ENCODE results near the gene CYB561.

Gene CYB561

GRCh38 chr17:63444457-63444856 is 1.6 kb downstream of the CYB561 start:
- DNase-seq (ENCODE audit: insufficient read length, low spot score) (no peak), FAIRE-seq (no peak)
- TF ChIP-seq TAF1 (IDR thresholded peaks at IDR 0.05; ENCODE audit: low read depth, low read length) (no peak), POLR2AphosphoS5 (IDR thresholded peaks at IDR 0.05; ENCODE audit: low read depth, low read length) (no peak), POU2F2 (IDR thresholded peaks at IDR 0.05; ENCODE audit: low read depth, low read length) (no peak), SPI1 (IDR thresholded peaks at IDR 0.05; ENCODE audit: low read depth, low read length) (no peak), PAX5 (IDR thresholded peaks at IDR 0.05; ENCODE audit: insufficient read depth, low read length, severe bottlenecking) (no peak), POLR2A (IDR thresholded peaks at IDR 0.05; ENCODE audit: low read depth, low read length) (no peak)

- FAIRE-seq (no peak), DNase-seq (ENCODE audit: insufficient read length, low spot score) (no peak)
- TF ChIP-seq SPI1 (IDR thresholded peaks at IDR 0.05; ENCODE audit: low read depth, low read length), result no peak
- no peak for TF ChIP-seq PAX5 (IDR thresholded peaks at IDR 0.05; ENCODE audit: insufficient read depth, low read length, severe bottlenecking)
- no peak for TF ChIP-seq TAF1 (IDR thresholded peaks at IDR 0.05; ENCODE audit: low read depth, low read length)
- TF ChIP-seq POU2F2 (IDR thresholded peaks at IDR 0.05; ENCODE audit: low read depth, low read length), result no peak
- no peak for TF ChIP-seq POLR2A (IDR thresholded peaks at IDR 0.05; ENCODE audit: low read depth, low read length)
- TF ChIP-seq POLR2AphosphoS5 (IDR thresholded peaks at IDR 0.05; ENCODE audit: low read depth, low read length), result no peak
Observed at GRCh38 chr17:63443053-63443452, 3.1 kb downstream of the CYB561 start.

GRCh38 chr17:63442549-63443035 is 3.5 kb downstream of the CYB561 start:
- no peak for TF ChIP-seq SPI1 (IDR thresholded peaks at IDR 0.05; ENCODE audit: low read depth, low read length)
- no peak for TF ChIP-seq POU2F2 (IDR thresholded peaks at IDR 0.05; ENCODE audit: low read depth, low read length)
- TF ChIP-seq PAX5 (IDR thresholded peaks at IDR 0.05; ENCODE audit: insufficient read depth, low read length, severe bottlenecking), result no peak
- TF ChIP-seq TAF1 (IDR thresholded peaks at IDR 0.05; ENCODE audit: low read depth, low read length), result no peak
- TF ChIP-seq POLR2AphosphoS5 (IDR thresholded peaks at IDR 0.05; ENCODE audit: low read depth, low read length), result no peak
- no peak for TF ChIP-seq POLR2A (IDR thresholded peaks at IDR 0.05; ENCODE audit: low read depth, low read length)
- DNase-seq (ENCODE audit: insufficient read length, low spot score) (peak; percentile 59), FAIRE-seq (no peak)

- DNase-seq (ENCODE audit: insufficient read length, low spot score) (no peak), FAIRE-seq (no peak)
- TF ChIP-seq PAX5 (IDR thresholded peaks at IDR 0.05; ENCODE audit: insufficient read depth, low read length, severe bottlenecking) (no peak), TAF1 (IDR thresholded peaks at IDR 0.05; ENCODE audit: low read depth, low read length) (no peak), SPI1 (IDR thresholded peaks at IDR 0.05; ENCODE audit: low read depth, low read length) (no peak), POU2F2 (IDR thresholded peaks at IDR 0.05; ENCODE audit: low read depth, low read length) (no peak), POLR2AphosphoS5 (IDR thresholded peaks at IDR 0.05; ENCODE audit: low read depth, low read length) (no peak), POLR2A (IDR thresholded peaks at IDR 0.05; ENCODE audit: low read depth, low read length) (no peak)
Observed at GRCh38 chr17:63442074-63442473, 4.0 kb downstream of the CYB561 start.

DNA sequence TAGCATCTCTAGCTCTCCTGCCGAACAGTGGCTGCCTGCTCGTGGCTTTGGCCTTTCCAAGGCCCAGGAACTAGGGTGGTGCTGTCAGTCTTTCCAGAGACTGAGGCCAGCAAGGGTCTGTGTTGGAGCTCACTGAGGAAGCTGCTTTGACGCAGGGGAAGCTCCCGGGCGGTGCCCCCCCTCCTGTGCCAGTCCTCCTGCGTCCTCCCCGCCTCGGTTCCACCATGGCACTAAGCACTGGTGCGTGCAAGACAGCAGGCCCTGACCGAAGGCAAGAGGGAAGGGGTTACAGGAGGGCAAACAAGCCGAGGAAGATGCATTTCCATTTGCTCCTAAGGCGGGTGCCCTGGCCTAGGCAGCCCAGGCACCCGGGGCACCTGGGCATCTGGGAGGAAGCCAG is 4.5 kb downstream of the CYB561 start:
- no peak for DNase-seq (ENCODE audit: insufficient read length, low spot score)
- FAIRE-seq, result no peak
- TF ChIP-seq SPI1 (IDR thresholded peaks at IDR 0.05; ENCODE audit: low read depth, low read length), result no peak
- no peak for TF ChIP-seq POLR2AphosphoS5 (IDR thresholded peaks at IDR 0.05; ENCODE audit: low read depth, low read length)
- TF ChIP-seq PAX5 (IDR thresholded peaks at IDR 0.05; ENCODE audit: insufficient read depth, low read length, severe bottlenecking), result no peak
- no peak for TF ChIP-seq POU2F2 (IDR thresholded peaks at IDR 0.05; ENCODE audit: low read depth, low read length)
- TF ChIP-seq TAF1 (IDR thresholded peaks at IDR 0.05; ENCODE audit: low read depth, low read length), result no peak
- TF ChIP-seq POLR2A (IDR thresholded peaks at IDR 0.05; ENCODE audit: low read depth, low read length), result no peak

DNA sequence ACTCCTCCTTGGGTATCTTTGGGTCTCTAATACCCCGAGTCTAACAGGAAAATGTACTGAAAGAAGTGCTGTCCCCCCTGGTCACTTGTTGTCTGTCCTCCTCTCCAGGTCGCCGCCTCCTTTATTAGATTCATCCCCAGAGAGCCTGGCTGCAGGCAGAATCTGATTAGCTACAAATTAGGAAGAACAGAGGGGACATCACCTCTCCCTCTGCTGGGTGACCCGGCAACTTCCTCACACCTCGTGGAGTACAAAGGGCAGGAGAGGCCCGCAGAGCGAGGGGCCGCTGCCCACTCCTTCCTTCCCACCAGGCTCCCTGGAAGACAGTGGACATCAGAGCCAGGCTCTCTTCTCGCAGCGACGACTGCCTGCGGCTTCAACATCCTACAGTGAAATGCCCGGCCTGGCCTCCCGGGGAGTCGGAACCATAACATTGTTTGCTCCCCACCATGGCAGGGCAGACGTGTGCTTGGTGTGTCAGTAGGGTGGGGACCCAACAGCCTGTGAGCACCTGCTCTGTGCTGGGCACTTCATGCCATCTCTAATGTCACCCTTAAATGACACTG is 5.3 kb downstream of the CYB561 start:
- DNase-seq (ENCODE audit: insufficient read length, low spot score), result no peak
- no peak for TF ChIP-seq POLR2A (IDR thresholded peaks at IDR 0.05; ENCODE audit: low read depth, low read length)
- TF ChIP-seq SPI1 (IDR thresholded peaks at IDR 0.05; ENCODE audit: low read depth, low read length), result no peak
- no peak for TF ChIP-seq TAF1 (IDR thresholded peaks at IDR 0.05; ENCODE audit: low read depth, low read length)
- no peak for TF ChIP-seq POU2F2 (IDR thresholded peaks at IDR 0.05; ENCODE audit: low read depth, low read length)
- TF ChIP-seq POLR2AphosphoS5 (IDR thresholded peaks at IDR 0.05; ENCODE audit: low read depth, low read length), result no peak
- no peak for TF ChIP-seq PAX5 (IDR thresholded peaks at IDR 0.05; ENCODE audit: insufficient read depth, low read length, severe bottlenecking)

GRCh38 chr17:63440127-63440769 is 5.9 kb downstream of the CYB561 start:
- DNase-seq (ENCODE audit: insufficient read length, low spot score) (no peak), FAIRE-seq (no peak)
- no peak for TF ChIP-seq POLR2A (IDR thresholded peaks at IDR 0.05; ENCODE audit: low read depth, low read length)
- TF ChIP-seq POLR2AphosphoS5 (IDR thresholded peaks at IDR 0.05; ENCODE audit: low read depth, low read length), result no peak
- no peak for TF ChIP-seq PAX5 (IDR thresholded peaks at IDR 0.05; ENCODE audit: insufficient read depth, low read length, severe bottlenecking)
- TF ChIP-seq SPI1 (IDR thresholded peaks at IDR 0.05; ENCODE audit: low read depth, low read length), result no peak
- TF ChIP-seq TAF1 (IDR thresholded peaks at IDR 0.05; ENCODE audit: low read depth, low read length), result no peak
- no peak for TF ChIP-seq POU2F2 (IDR thresholded peaks at IDR 0.05; ENCODE audit: low read depth, low read length)

More for the DNA sequence above, 5.3 kb downstream of the CYB561 start:
- FAIRE-seq, result no peak

DNA sequence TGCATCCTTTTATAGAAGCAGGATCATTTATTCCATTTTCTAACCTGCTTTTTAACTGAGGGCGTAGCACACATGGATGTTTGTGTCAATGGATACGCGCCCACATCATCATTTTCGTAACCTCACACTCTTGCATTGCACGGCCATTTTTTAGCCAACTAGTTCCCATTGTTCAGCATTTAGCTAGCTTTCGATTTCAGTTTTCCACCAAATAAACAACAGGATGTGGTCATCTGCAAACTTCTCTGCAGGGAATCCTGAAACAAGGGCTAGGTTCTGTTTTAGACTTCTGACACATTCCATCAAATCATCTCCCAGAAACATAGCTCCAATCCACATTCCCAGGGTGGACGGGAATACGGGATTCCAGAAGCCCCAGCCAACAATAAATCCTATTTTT is 6.4 kb downstream of the CYB561 start:
- no peak for TF ChIP-seq SPI1 (IDR thresholded peaks at IDR 0.05; ENCODE audit: low read depth, low read length)
- TF ChIP-seq POU2F2 (IDR thresholded peaks at IDR 0.05; ENCODE audit: low read depth, low read length), result no peak
- TF ChIP-seq TAF1 (IDR thresholded peaks at IDR 0.05; ENCODE audit: low read depth, low read length), result no peak
- DNase-seq (ENCODE audit: insufficient read length, low spot score), result no peak
- no peak for FAIRE-seq

DNA sequence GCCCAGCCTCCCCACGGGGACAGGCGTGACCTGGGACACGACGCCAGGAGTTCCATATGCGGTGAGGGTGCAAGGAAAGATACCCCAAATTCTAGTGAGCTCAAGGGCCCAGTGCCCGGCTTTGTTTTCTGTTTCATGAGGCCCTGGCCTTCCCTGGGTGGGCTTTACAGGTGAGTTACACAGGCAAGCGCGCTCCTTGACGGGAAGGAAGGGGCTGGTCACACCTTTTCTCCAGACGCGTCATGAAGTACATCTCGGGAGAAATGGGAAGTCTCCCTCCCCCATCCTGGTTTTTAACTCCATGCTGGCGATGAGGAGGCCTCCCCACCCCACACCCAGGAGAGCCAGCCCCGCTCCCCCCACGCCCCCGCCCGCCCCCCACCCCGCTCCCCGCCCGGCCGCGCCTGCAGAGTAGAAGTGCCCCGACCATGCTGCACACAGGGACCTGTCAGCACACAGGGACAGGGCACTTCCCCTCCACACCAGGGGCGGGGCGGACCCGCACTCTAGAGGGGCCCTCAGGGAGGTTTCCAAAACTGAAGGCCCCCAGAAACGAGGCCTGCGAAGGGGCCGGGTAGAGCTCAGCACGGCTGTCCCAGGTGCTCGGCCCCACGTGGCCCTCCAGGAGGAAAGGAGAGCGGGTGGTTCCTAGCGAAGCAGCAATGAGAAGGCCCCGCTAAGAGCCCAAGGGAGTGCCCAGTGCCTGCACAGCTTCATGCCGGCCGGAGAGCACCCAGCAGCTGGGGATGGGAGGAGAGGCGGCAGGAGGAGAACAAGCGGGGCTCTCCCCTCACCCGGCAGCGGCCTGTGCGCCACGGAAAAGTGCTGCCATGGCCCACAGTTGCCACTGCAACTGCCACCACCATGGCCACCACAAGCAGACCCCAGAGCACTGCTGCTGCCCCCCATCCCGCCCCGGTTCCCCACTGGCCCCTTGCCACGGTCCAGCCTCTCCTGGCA is 7.7 kb downstream of the CYB561 start:
- no peak for FAIRE-seq
- no peak for DNase-seq (ENCODE audit: insufficient read length, low spot score)

More for the DNA sequence above, 7.7 kb downstream of the CYB561 start:
- TF ChIP-seq TAF1 (IDR thresholded peaks at IDR 0.05; ENCODE audit: low read depth, low read length) (no peak), POLR2A (IDR thresholded peaks at IDR 0.05; ENCODE audit: low read depth, low read length) (no peak), POLR2AphosphoS5 (IDR thresholded peaks at IDR 0.05; ENCODE audit: low read depth, low read length) (no peak), PAX5 (IDR thresholded peaks at IDR 0.05; ENCODE audit: insufficient read depth, low read length, severe bottlenecking) (no peak), POU2F2 (IDR thresholded peaks at IDR 0.05; ENCODE audit: low read depth, low read length) (no peak), SPI1 (IDR thresholded peaks at IDR 0.05; ENCODE audit: low read depth, low read length) (no peak)
